GM12878 (cell line): ENCODE measurements around the gene NPW. TPM values are rescaled to one million over a fixed set of nuclear protein-coding genes. Genes with fewer than 3 reads are reported as not detected.

Experiments used
- ELK1 ChIP-seq: IDR thresholded peaks from 2 replicates; pipeline ENCODE4 v1.6.1; 2012; ENCODE audit warnings: low read depth, low read length, improper control_type of control experiment
- MEF2A ChIP-seq: IDR thresholded peaks from 2 replicates; pipeline ENCODE4 v1.6.1; 2011; ENCODE audit warnings: low read depth, mild to moderate bottlenecking, low read length, moderate library complexity; ENCODE audit not compliant: insufficient read depth
- RELB ChIP-seq: fragments of 450-650 bp; IDR thresholded peaks from 2 replicates; pipeline ENCODE4 v1.6.1; 2017; ENCODE audit warnings: low read depth, mild to moderate bottlenecking, moderate library complexity
- SIN3A ChIP-seq: IDR thresholded peaks from 2 replicates; pipeline ENCODE4 v1.6.1; 2012; ENCODE audit warnings: low read depth, low read length, improper control_type of control experiment
- SUPT20H ChIP-seq: IDR thresholded peaks from 2 replicates; pipeline ENCODE4 v1.6.1; 2011; ENCODE audit warnings: low read depth, mild to moderate bottlenecking, low read length, moderate library complexity, borderline replicate concordance; ENCODE audit not compliant: control insufficient read depth
- polyA plus RNA-seq, 11 experiments: library from polyadenylated mRNA; depleted of rRNA in 4 of 11; unstranded in 6 of 11; stranded (reverse) in 5 of 11; fragments of >200 nt; fragmentation: Nextera tagmentation in 4 of 11; fragmentation: Illumina TruSeq in 1 of 11; extraction: Ambion mirVana in 4 of 11; extraction: Trizol in 1 of 11; gene quantifications; 1 replicate in 1 of 11; 2 replicates in 10 of 11; pipeline versions ENCODE4 v1.2.1 to v1.2.3, GENCODE V29; 2011 to 2016; ENCODE audit warnings: inconsistent platforms in 2 of 11, missing spikeins in 2 of 11, low read depth in 1 of 11
- total RNA-seq, 4 experiments: library from RNA; depleted of rRNA in 3 of 4; stranded (reverse); fragments of >200 nt in 3 of 4; fragmentation: Illumina TruSeq in 1 of 4; extraction: Trizol in 1 of 4; gene quantifications; 2 replicates each; pipeline versions ENCODE4 v1.2.1 to v1.2.3, GENCODE V29; 2013 to 2021
- TF ChIP-seq, protein P1 (sequence below): fragments of 450-650 bp; formaldehyde crosslinking; IDR thresholded peaks from 2 replicates; pipeline ENCODE4 v1.4.0; 2022; ENCODE audit warnings: mild to moderate bottlenecking, moderate library complexity
- TF ChIP-seq, protein P2 (sequence below): fragments of 150-350 bp; IDR thresholded peaks from 2 replicates; pipeline ENCODE4 v1.6.1; 2014; ENCODE audit warnings: mild to moderate bottlenecking, low read depth, low read length

The NPW gene
- total and polyA plus RNA-seq, 10 of the 15 experiments (the other 5 are each of a cell fraction or from before 2014, with no cell fraction given): 0.23 to 2.5 (median 0.98) TPM; not detected in 4

- no peak for TF ChIP-seq ELK1
- TF ChIP-seq SIN3A: no peak
- no peak for TF ChIP-seq SUPT20H
- TF ChIP-seq, protein P1, sequence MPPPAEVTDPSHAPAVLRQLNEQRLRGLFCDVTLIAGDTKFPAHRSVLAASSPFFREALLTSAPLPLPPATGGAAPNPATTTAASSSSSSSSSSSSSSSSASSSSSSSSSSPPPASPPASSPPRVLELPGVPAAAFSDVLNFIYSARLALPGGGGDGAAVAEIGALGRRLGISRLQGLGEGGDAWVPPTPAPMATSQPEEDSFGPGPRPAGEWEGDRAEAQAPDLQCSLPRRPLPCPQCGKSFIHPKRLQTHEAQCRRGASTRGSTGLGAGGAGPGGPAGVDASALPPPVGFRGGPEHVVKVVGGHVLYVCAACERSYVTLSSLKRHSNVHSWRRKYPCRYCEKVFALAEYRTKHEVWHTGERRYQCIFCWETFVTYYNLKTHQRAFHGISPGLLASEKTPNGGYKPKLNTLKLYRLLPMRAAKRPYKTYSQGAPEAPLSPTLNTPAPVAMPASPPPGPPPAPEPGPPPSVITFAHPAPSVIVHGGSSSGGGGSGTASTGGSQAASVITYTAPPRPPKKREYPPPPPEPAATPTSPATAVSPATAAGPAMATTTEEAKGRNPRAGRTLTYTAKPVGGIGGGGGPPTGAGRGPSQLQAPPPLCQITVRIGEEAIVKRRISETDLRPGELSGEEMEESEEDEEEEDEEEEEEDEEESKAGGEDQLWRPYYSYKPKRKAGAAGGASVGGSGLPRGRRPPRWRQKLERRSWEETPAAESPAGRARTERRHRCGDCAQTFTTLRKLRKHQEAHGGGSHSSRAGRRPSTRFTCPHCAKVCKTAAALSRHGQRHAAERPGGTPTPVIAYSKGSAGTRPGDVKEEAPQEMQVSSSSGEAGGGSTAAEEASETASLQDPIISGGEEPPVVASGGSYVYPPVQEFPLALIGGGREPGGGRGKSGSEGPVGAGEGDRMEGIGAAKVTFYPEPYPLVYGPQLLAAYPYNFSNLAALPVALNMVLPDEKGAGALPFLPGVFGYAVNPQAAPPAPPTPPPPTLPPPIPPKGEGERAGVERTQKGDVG (CRISPR knock-in tag): no peak
- TF ChIP-seq MEF2A: no peak
- TF ChIP-seq RELB: no peak
- TF ChIP-seq, protein P2, sequence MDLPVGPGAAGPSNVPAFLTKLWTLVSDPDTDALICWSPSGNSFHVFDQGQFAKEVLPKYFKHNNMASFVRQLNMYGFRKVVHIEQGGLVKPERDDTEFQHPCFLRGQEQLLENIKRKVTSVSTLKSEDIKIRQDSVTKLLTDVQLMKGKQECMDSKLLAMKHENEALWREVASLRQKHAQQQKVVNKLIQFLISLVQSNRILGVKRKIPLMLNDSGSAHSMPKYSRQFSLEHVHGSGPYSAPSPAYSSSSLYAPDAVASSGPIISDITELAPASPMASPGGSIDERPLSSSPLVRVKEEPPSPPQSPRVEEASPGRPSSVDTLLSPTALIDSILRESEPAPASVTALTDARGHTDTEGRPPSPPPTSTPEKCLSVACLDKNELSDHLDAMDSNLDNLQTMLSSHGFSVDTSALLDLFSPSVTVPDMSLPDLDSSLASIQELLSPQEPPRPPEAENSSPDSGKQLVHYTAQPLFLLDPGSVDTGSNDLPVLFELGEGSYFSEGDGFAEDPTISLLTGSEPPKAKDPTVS: no peak
- TF ChIP-seq, all 136 proteins: peak for 0
Measured at GRCh38 chr16:1990101-1990350, 29.6 kb upstream of the NPW start (continued).
